Skin epidermis (tissue), 12 donors: ENCODE results near the gene ANGEL2.
"Not testable (repeated sequence)": the region's sequence is repeated elsewhere in the genome, so short reads cannot be mapped to it uniquely, and the experiment has no call there.

ENCODE experiments used
- H3K27ac ChIP-seq, 21 experiments: fragments of 200-600 bp; sonication (generic) in 11 of 21; one replicate each; pipeline ENCODE4 v1.5.0; 2020; ENCODE audit warnings: mild to moderate bottlenecking in 3 of 21, inconsistent platforms in 2 of 21, moderate library complexity in 2 of 21
- H3K4me3 ChIP-seq, 7 experiments: fragments of 200-600 bp; sonication (generic) in 2 of 7; one replicate each; pipeline ENCODE4 v1.5.0; 2020; ENCODE audit warnings: inconsistent platforms in 2 of 7, mild to moderate bottlenecking in 2 of 7, moderate library complexity in 1 of 7

The ANGEL2 gene

GRCh38 chr1:213027024-213027423 lies 11.4 kb upstream of the ANGEL2 start:
- H3K4me3 ChIP-seq, H3K27ac ChIP-seq: not testable (repeated sequence)

- H3K4me3 ChIP-seq, result no peak overlapping the region
Observed at GRCh38 chr1:213020016-213020415, 4.3 kb upstream of the ANGEL2 start.

GRCh38 chr1:213019450-213019849 lies 3.8 kb upstream of the ANGEL2 start:
- Histone ChIP-seq H3K27ac (no peak overlapping the region), H3K4me3 (no peak overlapping the region)

More at GRCh38 chr1:213020016-213020415, 4.3 kb upstream of the ANGEL2 start:
- H3K27ac ChIP-seq, result no peak overlapping the region

- Histone ChIP-seq H3K4me3 (no peak overlapping the region), H3K27ac (no peak overlapping the region)
Observed at GRCh38 chr1:213017447-213018273, 2.0 kb upstream of the ANGEL2 start.

GRCh38 chr1:213014642-213015041 lies 1.0 kb downstream of the ANGEL2 start:
- Histone ChIP-seq H3K4me3 (peak overlapping the region; percentile 62 to 95 (median 86)), H3K27ac (peak overlapping the region in 19 of 21 experiments; percentile 79 to 96 (median 90))

GRCh38 chr1:213008564-213008963 lies 7.1 kb downstream of the ANGEL2 start:
- Histone ChIP-seq H3K4me3 (no peak overlapping the region), H3K27ac (no peak overlapping the region)

GRCh38 chr1:213003256-213003655 lies 12.4 kb downstream of the ANGEL2 start:
- no peak overlapping the region for H3K27ac ChIP-seq
- no peak overlapping the region for H3K4me3 ChIP-seq

GRCh38 chr1:212994926-212995325 lies 20.7 kb downstream of the ANGEL2 start:
- H3K27ac ChIP-seq, result no peak overlapping the region
- H3K4me3 ChIP-seq, result no peak overlapping the region

- H3K27ac ChIP-seq, H3K4me3 ChIP-seq: not testable (repeated sequence)
Observed at GRCh38 chr1:212993960-212994359, 21.7 kb downstream of the ANGEL2 start.

GRCh38 chr1:212990276-212990675 lies 25.4 kb downstream of the ANGEL2 start:
- Histone ChIP-seq H3K4me3 (no peak overlapping the region), H3K27ac (no peak overlapping the region)

- H3K27ac ChIP-seq, result no peak overlapping the region
- H3K4me3 ChIP-seq, result no peak overlapping the region
Observed at GRCh38 chr1:212987702-212988322, 27.9 kb downstream of the ANGEL2 start.

- Histone ChIP-seq H3K4me3 (no peak overlapping the region), H3K27ac (no peak overlapping the region)
Observed at GRCh38 chr1:212986551-212986950, 29.1 kb downstream of the ANGEL2 start.

GRCh38 chr1:212984522-212985291 lies 31.0 kb downstream of the ANGEL2 start:
- H3K27ac ChIP-seq, result no peak overlapping the region
- no peak overlapping the region for H3K4me3 ChIP-seq

- Histone ChIP-seq H3K4me3 (no peak overlapping the region), H3K27ac (no peak overlapping the region)
Observed at GRCh38 chr1:212983482-212983881, 32.2 kb downstream of the ANGEL2 start.

GRCh38 chr1:212982430-212983152 lies 33.1 kb downstream of the ANGEL2 start:
- H3K4me3 ChIP-seq, result no peak overlapping the region
- no peak overlapping the region for H3K27ac ChIP-seq

- Histone ChIP-seq H3K27ac (peak overlapping the region in 3 of 21 experiments; percentile 2 to 28 (median 11)), H3K4me3 (no peak overlapping the region)
Observed at GRCh38 chr1:212981571-212982328, 33.9 kb downstream of the ANGEL2 start.

- peak overlapping the region in 3 of 21 experiments; percentile 2 to 28 (median 11) for H3K27ac ChIP-seq
Observed at GRCh38 chr1:212981025-212981495, 34.6 kb downstream of the ANGEL2 start.

GRCh38 chr1:212980123-212980785 lies 35.4 kb downstream of the ANGEL2 start:
- Histone ChIP-seq H3K27ac (no peak overlapping the region), H3K4me3 (no peak overlapping the region)

More at GRCh38 chr1:212981025-212981495, 34.6 kb downstream of the ANGEL2 start:
- no peak overlapping the region for H3K4me3 ChIP-seq
